GM12865 (cell line): ENCODE measurements around the gene LYRM4.

Experiments
- DNase-seq: peaks from one replicate; pipeline ENCODE4 v3.0.0; 2010; ENCODE audit warnings: low read depth
- H3K4me3 ChIP-seq: 2 replicates; pipeline ENCODE4 v1.5.1; 2011; ENCODE audit warnings: mild to moderate bottlenecking, low read depth, low read length, control low read depth
- CTCF ChIP-seq: IDR thresholded peaks from 2 replicates; pipeline ENCODE4 v1.5.1; 2011; ENCODE audit warnings: low read length, control low read depth, low read depth, inconsistent platforms; ENCODE audit not compliant: insufficient read depth; ENCODE audit errors: missing control alignments

The LYRM4 gene

GRCh38 chr6:5133943-5134342 lies 126.8 kb downstream of the LYRM4 start:
- no peak for DNase-seq
- TF ChIP-seq CTCF, result no peak
- no peak overlapping the region for H3K4me3 ChIP-seq

- peak overlapping the region; percentile 20 for H3K4me3 ChIP-seq
- peak; percentile 92 for DNase-seq
- TF ChIP-seq CTCF, result no peak
Measured at GRCh38 chr6:5132731-5133130, 128.0 kb downstream of the LYRM4 start.

GRCh38 chr6:5130135-5130866 lies 130.4 kb downstream of the LYRM4 start:
- no peak for TF ChIP-seq CTCF
- no peak overlapping the region for H3K4me3 ChIP-seq
- DNase-seq, result no peak

- TF ChIP-seq CTCF, result no peak
- no peak for DNase-seq
- no peak overlapping the region for H3K4me3 ChIP-seq
Measured at GRCh38 chr6:5128351-5128750, 132.4 kb downstream of the LYRM4 start.

GRCh38 chr6:5127106-5127687 lies 133.6 kb downstream of the LYRM4 start:
- no peak for DNase-seq
- no peak for TF ChIP-seq CTCF
- H3K4me3 ChIP-seq, result no peak overlapping the region

GRCh38 chr6:5126214-5126613 lies 134.5 kb downstream of the LYRM4 start:
- H3K4me3 ChIP-seq, result no peak overlapping the region
- no peak for DNase-seq
- no peak for TF ChIP-seq CTCF
